SK-N-SH (cell line): Measurements from ENCODE around the gene SESTD1. TPM values are rescaled to one million over a fixed set of nuclear protein-coding genes. Genes with fewer than 3 reads are reported as not detected.

Experiments
- CTCF ChIA-PET: fragments of 300-600, 350-600 bp; formaldehyde crosslinking; extraction: SDS; loops from one replicate; lab custom pipeline; 2021; lab: Yijun Ruan, JAX
- POLR2A ChIA-PET: fragments of 350-600 bp; sonication (Branson Sonifier 250); formaldehyde crosslinking; extraction: SDS; loops from one replicate; lab custom pipeline; 2020; ENCODE audit warnings: antibody characterized with exemption, inconsistent platforms; lab: Yijun Ruan, JAX
- DNase-seq: peaks from one replicate; pipeline ENCODE4 v3.0.0; 2012
- H2AFZ ChIP-seq: fragments of 200-600 bp; sonication (generic); 2 replicates; pipeline ENCODE4 v1.8.1; 2016; ENCODE audit warnings: antibody characterized with exemption, mild to moderate bottlenecking, low read depth
- H3F3A ChIP-seq: fragments of 200-600 bp; sonication (generic); replicated peaks from 2 replicates; pipeline ENCODE3; 2016; ENCODE audit warnings: antibody characterized with exemption, mild to moderate bottlenecking; ENCODE audit not compliant: insufficient read depth
- H3K27ac ChIP-seq, 2 experiments: fragments of 200-500 bp in 1 of 2; fragments of 200-600 bp in 1 of 2; sonication (Bioruptor generic) in 1 of 2; sonication (generic), shearing (Covaris generic) in 1 of 2; 2 replicates each; pipeline versions ENCODE4 v1.5.1 to v1.6.1; 2014 to 2016; ENCODE audit warnings: low read depth in 2 of 2, inconsistent platforms in 1 of 2, low read length in 1 of 2, mild to moderate bottlenecking in 1 of 2, mixed read lengths in 1 of 2
- H3K27me3 ChIP-seq: fragments of 200-600 bp; sonication (generic), shearing (Covaris generic); 2 replicates; pipeline ENCODE4 v1.6.1; 2016; ENCODE audit warnings: mixed run types; ENCODE audit not compliant: insufficient read depth
- H3K36me3 ChIP-seq, 2 experiments: fragments of 200-500 bp in 1 of 2; fragments of 200-600 bp in 1 of 2; sonication (Bioruptor generic) in 1 of 2; sonication (generic) in 1 of 2; replicated peaks in 1 of 2; 2 replicates each; pipeline versions ENCODE3 to v1.5.1; 2014 to 2016; ENCODE audit warnings: low read length in 1 of 2, mild to moderate bottlenecking in 1 of 2; ENCODE audit not compliant: insufficient read depth in 2 of 2, control insufficient read depth in 1 of 2
- H3K4me1 ChIP-seq, 2 experiments: fragments of 200-500 bp in 1 of 2; fragments of 200-600 bp in 1 of 2; sonication (Bioruptor generic) in 1 of 2; sonication (generic), shearing (Covaris generic) in 1 of 2; 2 replicates each; pipeline versions ENCODE4 v1.5.1 to v1.6.1; 2014 to 2016; ENCODE audit warnings: low read depth in 1 of 2, low read length in 1 of 2, mixed run types in 1 of 2; ENCODE audit not compliant: insufficient read depth in 2 of 2, control insufficient read depth in 1 of 2
- H3K4me2 ChIP-seq: fragments of 200-600 bp; sonication (generic), shearing (Covaris generic); 2 replicates; pipeline ENCODE4 v1.6.1; 2017; ENCODE audit warnings: mixed run types
- H3K4me3 ChIP-seq, 2 experiments: fragments of 200-500 bp in 1 of 2; fragments of 200-600 bp in 1 of 2; sonication (Bioruptor generic) in 1 of 2; sonication (generic), shearing (Covaris generic) in 1 of 2; 2 replicates each; pipeline versions ENCODE4 v1.5.1 to v1.8.1; 2014 to 2016; ENCODE audit warnings: low read depth in 2 of 2, inconsistent platforms in 1 of 2, low read length in 1 of 2, mild to moderate bottlenecking in 1 of 2, mixed read lengths in 1 of 2, moderate library complexity in 1 of 2
- H3K79me2 ChIP-seq: fragments of 200-600 bp; sonication (generic); 2 replicates; pipeline ENCODE4 v1.8.1; 2017; ENCODE audit warnings: mild to moderate bottlenecking; ENCODE audit not compliant: insufficient read depth
- H3K9ac ChIP-seq: fragments of 200-600 bp; sonication (generic); 2 replicates; pipeline ENCODE4 v1.6.1; 2017; ENCODE audit warnings: mixed run types
- H3K9me2 ChIP-seq: fragments of 200-600 bp; sonication (generic); 2 replicates; pipeline ENCODE4 v1.6.1; 2017; ENCODE audit warnings: mixed run types
- H3K9me3 ChIP-seq: fragments of 200-600 bp; sonication (generic); 2 replicates; pipeline ENCODE4 v1.6.1; 2017; ENCODE audit warnings: mixed run types, mild to moderate bottlenecking, moderate library complexity
- H4K20me1 ChIP-seq: fragments of 200-600 bp; sonication (generic); 2 replicates; pipeline ENCODE4 v1.6.1; 2017; ENCODE audit warnings: mild to moderate bottlenecking, mixed run types; ENCODE audit not compliant: insufficient read depth
- CTCF ChIP-seq: fragments of 200-600 bp; sonication (generic); IDR thresholded peaks from 2 replicates; pipeline ENCODE4 v1.6.1; 2017; ENCODE audit warnings: antibody characterized with exemption, mild to moderate bottlenecking, moderate library complexity
- GABPA ChIP-seq: IDR thresholded peaks from 2 replicates; pipeline ENCODE4 v1.4.0; 2012; ENCODE audit warnings: low read depth, mild to moderate bottlenecking
- JUND ChIP-seq: IDR thresholded peaks from 2 replicates; pipeline ENCODE4 v1.4.0; 2012
- NRF1 ChIP-seq: IDR thresholded peaks from 2 replicates; pipeline ENCODE4 v1.6.1; 2012; ENCODE audit warnings: low read depth, mild to moderate bottlenecking, low read length
- POLR2AphosphoS5 ChIP-seq: IDR thresholded peaks from 2 replicates; pipeline ENCODE4 v1.6.1; 2012; ENCODE audit warnings: low read depth, low read length
- TAF1 ChIP-seq: IDR thresholded peaks from 2 replicates; pipeline ENCODE4 v1.6.1; 2012; ENCODE audit warnings: low read depth, mild to moderate bottlenecking, low read length, moderate library complexity, borderline replicate concordance
- TEAD4 ChIP-seq: IDR thresholded peaks from 2 replicates; pipeline ENCODE4 v1.4.0; 2012; ENCODE audit warnings: mild to moderate bottlenecking, borderline replicate concordance; ENCODE audit not compliant: insufficient read depth
- USF1 ChIP-seq: IDR thresholded peaks from 2 replicates; pipeline ENCODE4 v1.4.0; 2012; ENCODE audit warnings: low read depth, borderline replicate concordance
- ZBTB33 ChIP-seq: IDR thresholded peaks from 2 replicates; pipeline ENCODE4 v1.4.0; 2012; ENCODE audit warnings: low read depth, borderline replicate concordance
- WGBS: methylation state at CpG from one replicate; pipeline ENCODE4 v1.1.6; 2017; ENCODE audit warnings: low lambda C conversion rate; 5-methylcytosine and 5-hydroxymethylcytosine counted together
- polyA plus RNA-seq, 3 experiments: library from polyadenylated mRNA; depleted of rRNA; stranded (reverse); fragments of >200 nt; gene quantifications; 2 replicates each; pipeline ENCODE4 v1.2.3, GENCODE V29; 2012
- TF ChIP-seq, protein P1 (sequence below): IDR thresholded peaks from 2 replicates; pipeline ENCODE4 v1.6.1; 2012; ENCODE audit warnings: mild to moderate bottlenecking, low read depth, low read length, moderate library complexity

The SESTD1 gene
- polyA plus RNA-seq, 1 of the 3 experiments (the other 2 are of a cell fraction) = 4.6 TPM

- Histone ChIP-seq H3K4me2 (peak overlapping the region; percentile 88), H3K27me3 (no peaks in the 10 kb centered on the region), H3F3A (peaks cover 11% of the 10 kb centered on the region), H3K9ac (peak overlapping the region; percentile 82; the same call in 1 of the 2 replicates), H3K27ac (no peak overlapping the region), H3K79me2 (peaks cover 58% of the 10 kb centered on the region), H3K4me3 (peak overlapping the region; percentile 87 to 93; a peak in 3 of 4 replicates), H2AFZ (no peak overlapping the region), H4K20me1 (no peaks in the 10 kb centered on the region), H3K4me1 (peaks cover 6 to 10% of the 10 kb centered on the region in 2 experiments; a peak in 3 of 4 replicates), H3K9me3 (no peaks in the 10 kb centered on the region), H3K9me2 (no peaks in the 10 kb centered on the region), H3K36me3 (peaks cover 0 to 3% of the 10 kb centered on the region in 2 experiments)
- ChIA-PET POLR2A (no interaction called here), CTCF (interaction anchor here (0.7 to 1.4 kb wide), 5 partner anchors 8 to 407 kb away, joined by 3 to 4 read pairs (median 3); no protein-coding TSS in a partner anchor)
- WGBS = 47% methylated on average over 4 of the region's 4 CpGs
- DNase-seq = no peak
- TF ChIP-seq TAF1 = no peak
Measured at GRCh38 chr2:179263015-179263414, 1.6 kb downstream of the SESTD1 start.

DNA sequence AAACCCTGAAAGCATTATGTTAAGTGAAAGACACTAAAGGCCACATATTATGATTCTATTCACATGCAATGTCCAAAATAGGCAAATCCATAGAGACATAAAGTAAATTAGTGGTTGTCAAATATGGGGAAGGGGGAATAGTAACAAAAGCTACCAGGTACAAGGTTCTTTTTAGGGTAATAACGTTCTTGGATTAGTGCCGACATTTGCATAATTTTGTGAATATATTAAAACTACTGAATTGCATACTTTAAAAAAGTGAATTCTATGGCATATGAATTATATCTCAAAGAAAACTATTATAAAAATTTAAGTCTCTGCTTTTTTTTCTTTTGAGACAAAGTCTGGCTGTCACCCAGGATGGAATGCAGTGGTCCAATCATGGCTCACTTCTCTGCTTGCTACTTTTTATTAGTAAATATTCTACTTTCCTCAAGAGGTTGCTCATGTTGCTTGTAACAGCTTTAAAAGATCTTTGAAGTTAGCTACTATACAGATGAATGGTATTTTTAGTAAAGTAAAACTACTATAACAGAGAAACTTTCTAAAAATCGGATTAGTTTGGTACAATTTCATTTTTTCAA is 2.5 kb downstream of the SESTD1 start:
- TF ChIP-seq JUND = no peak
- no peak for TF ChIP-seq GABPA
- no peak for TF ChIP-seq TEAD4
- TF ChIP-seq ZBTB33 = no peak
- no peak for TF ChIP-seq POLR2AphosphoS5
- TF ChIP-seq NRF1 = no peak
- no peak for TF ChIP-seq CTCF
- TF ChIP-seq, protein P1, sequence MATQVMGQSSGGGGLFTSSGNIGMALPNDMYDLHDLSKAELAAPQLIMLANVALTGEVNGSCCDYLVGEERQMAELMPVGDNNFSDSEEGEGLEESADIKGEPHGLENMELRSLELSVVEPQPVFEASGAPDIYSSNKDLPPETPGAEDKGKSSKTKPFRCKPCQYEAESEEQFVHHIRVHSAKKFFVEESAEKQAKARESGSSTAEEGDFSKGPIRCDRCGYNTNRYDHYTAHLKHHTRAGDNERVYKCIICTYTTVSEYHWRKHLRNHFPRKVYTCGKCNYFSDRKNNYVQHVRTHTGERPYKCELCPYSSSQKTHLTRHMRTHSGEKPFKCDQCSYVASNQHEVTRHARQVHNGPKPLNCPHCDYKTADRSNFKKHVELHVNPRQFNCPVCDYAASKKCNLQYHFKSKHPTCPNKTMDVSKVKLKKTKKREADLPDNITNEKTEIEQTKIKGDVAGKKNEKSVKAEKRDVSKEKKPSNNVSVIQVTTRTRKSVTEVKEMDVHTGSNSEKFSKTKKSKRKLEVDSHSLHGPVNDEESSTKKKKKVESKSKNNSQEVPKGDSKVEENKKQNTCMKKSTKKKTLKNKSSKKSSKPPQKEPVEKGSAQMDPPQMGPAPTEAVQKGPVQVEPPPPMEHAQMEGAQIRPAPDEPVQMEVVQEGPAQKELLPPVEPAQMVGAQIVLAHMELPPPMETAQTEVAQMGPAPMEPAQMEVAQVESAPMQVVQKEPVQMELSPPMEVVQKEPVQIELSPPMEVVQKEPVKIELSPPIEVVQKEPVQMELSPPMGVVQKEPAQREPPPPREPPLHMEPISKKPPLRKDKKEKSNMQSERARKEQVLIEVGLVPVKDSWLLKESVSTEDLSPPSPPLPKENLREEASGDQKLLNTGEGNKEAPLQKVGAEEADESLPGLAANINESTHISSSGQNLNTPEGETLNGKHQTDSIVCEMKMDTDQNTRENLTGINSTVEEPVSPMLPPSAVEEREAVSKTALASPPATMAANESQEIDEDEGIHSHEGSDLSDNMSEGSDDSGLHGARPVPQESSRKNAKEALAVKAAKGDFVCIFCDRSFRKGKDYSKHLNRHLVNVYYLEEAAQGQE = no peak
- TF ChIP-seq USF1 = no peak
- TF ChIP-seq TAF1 = no peak
- CTCF ChIA-PET = interaction anchor here (1.0 to 1.2 kb wide), 4 partner anchors 9 to 408 kb away, joined by 3 read pairs; no protein-coding TSS in a partner anchor
- Histone ChIP-seq H3K4me1 (peaks cover 6 to 10% of the 10 kb centered on the region in 2 experiments; a peak in 3 of 4 replicates), H3K9me2 (no peaks in the 10 kb centered on the region), H3K4me3 (no peak overlapping the region), H3K36me3 (peaks cover 0 to 3% of the 10 kb centered on the region in 2 experiments), H4K20me1 (no peaks in the 10 kb centered on the region), H3K4me2 (peak overlapping the region; percentile 88; the same call in 1 of the 2 replicates), H3K9ac (no peak overlapping the region), H3K79me2 (peaks cover 67% of the 10 kb centered on the region), H3K27ac (no peak overlapping the region), H3K9me3 (no peaks in the 10 kb centered on the region), H2AFZ (no peak overlapping the region), H3F3A (peaks cover 11% of the 10 kb centered on the region), H3K27me3 (no peaks in the 10 kb centered on the region)
- DNase-seq = no peak
- WGBS = 94% methylated on average over 3 of the region's 3 CpGs
- POLR2A ChIA-PET = no interaction called here
